ENCODE results near the gene CLHC1.

DNA sequence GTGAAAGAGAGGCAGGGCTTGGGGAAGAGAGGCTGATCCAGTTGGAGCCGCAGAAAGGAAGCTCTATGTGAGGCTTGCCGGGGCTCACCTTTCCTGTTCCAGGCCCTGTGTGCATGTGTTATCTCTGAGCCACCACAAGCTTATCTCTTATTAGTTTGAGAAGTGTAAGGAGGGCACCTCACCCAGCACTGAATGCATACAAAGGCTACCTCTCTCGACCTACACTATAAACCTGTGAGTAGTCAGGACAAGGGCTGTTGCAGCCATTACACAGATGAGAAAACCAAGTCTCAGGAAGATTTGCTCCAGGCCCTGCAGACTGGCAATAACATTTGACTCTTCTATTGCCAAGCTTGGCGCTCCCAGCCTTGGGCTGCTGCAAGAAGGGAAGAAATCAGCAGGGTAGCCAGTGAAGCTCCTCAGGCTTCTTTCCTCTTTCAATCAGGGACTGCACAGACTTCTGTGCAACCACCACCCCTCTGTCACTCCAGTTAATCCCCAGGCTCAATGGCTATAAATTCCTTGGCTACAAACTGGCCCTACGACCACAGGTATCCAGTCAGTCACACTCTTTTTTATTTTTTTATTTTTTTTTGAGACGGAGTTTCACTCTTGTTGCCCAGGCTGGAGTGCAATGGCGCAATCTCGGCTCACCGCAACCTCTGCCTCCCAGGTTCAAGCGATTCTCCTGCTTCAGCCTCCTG lies 73.8 kb downstream of the CLHC1 start:
- TF ChIP-seq, protein P1, sequence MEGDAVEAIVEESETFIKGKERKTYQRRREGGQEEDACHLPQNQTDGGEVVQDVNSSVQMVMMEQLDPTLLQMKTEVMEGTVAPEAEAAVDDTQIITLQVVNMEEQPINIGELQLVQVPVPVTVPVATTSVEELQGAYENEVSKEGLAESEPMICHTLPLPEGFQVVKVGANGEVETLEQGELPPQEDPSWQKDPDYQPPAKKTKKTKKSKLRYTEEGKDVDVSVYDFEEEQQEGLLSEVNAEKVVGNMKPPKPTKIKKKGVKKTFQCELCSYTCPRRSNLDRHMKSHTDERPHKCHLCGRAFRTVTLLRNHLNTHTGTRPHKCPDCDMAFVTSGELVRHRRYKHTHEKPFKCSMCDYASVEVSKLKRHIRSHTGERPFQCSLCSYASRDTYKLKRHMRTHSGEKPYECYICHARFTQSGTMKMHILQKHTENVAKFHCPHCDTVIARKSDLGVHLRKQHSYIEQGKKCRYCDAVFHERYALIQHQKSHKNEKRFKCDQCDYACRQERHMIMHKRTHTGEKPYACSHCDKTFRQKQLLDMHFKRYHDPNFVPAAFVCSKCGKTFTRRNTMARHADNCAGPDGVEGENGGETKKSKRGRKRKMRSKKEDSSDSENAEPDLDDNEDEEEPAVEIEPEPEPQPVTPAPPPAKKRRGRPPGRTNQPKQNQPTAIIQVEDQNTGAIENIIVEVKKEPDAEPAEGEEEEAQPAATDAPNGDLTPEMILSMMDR (IDR thresholded peaks at IDR 0.05; ENCODE audit: low read length) = no peak
- TF ChIP-seq EZH2 (IDR thresholded peaks at IDR 0.05; ENCODE audit: borderline replicate concordance, low read length) = no peak

Data from OCI-LY1 (cell line).